ENCODE measurements around the gene DSCAM.

The DSCAM gene

DNA sequence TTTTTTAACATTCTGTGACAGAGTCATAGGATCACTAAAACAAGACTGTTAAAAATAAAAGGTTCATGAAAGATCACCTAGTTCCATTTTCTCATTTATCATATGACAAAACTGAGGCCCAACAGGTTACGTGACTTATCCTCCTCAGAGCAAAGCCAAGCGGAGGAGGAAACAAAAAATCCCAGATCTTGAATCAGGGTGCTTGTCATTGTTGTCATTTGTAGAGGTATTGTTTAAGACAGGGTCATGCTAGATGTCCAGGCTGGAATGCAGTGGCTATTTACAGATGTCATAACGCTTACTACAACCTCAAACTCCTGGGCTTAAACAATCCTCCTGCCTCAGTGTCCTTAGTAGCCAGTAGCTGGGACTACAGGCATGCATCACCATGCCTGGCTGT, 293.2 kb downstream of the DSCAM start:
- no peak for TF ChIP-seq SIN3A (IDR thresholded peaks at IDR 0.05; ENCODE audit: borderline replicate concordance, insufficient read depth, low read length)
- TF ChIP-seq FOXP2 (optimal IDR thresholded peaks at IDR 0.05; ENCODE audit: borderline replicate concordance, extremely low read depth, extremely low read length, insufficient read depth), result no peak
- TF ChIP-seq TAF1 (IDR thresholded peaks at IDR 0.05; ENCODE audit: borderline replicate concordance, insufficient read depth, low read length), result no peak
- no peak for TF ChIP-seq POLR2AphosphoS5 (IDR thresholded peaks at IDR 0.05; ENCODE audit: low read depth, low read length)
- no peak for TF ChIP-seq REST (IDR thresholded peaks at IDR 0.05; ENCODE audit: insufficient read depth in 1 of 2, low read depth in 2 of 2, low read length in 2 of 2)

DNA sequence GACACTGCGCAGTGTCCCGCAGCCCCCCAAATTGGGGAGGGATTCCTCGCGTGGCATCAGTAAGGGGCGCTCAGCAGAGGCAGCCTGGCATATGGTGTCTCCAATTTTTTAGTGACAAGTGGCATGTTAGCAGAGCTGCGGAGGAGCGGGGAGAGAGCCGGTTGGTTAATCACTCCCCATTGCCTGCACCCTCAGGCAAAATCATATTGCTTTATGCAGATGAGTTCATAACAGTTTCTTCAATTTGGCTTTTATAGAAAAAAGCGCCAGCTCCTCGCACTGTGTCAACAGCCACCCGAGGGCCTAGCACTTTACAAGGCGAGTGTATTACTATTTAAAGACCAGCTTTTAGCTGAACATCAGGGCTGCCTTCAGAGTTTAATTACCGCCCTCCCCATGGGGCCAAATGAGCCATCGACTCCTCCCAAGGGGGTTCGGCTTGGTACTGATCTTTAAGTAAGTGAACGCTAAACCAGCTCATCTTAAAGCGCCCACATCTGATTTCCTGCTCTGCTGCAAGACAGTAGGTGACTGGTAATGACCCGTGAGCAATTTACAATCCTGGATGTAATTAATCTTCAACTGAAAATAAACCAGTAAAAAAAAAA, 298.9 kb downstream of the DSCAM start:
- no peak for TF ChIP-seq REST (IDR thresholded peaks at IDR 0.05; ENCODE audit: insufficient read depth in 1 of 2, low read depth in 2 of 2, low read length in 2 of 2)
- no peak for TF ChIP-seq SIN3A (IDR thresholded peaks at IDR 0.05; ENCODE audit: borderline replicate concordance, insufficient read depth, low read length)
- TF ChIP-seq TAF1 (IDR thresholded peaks at IDR 0.05; ENCODE audit: borderline replicate concordance, insufficient read depth, low read length), result no peak
- no peak for TF ChIP-seq POLR2AphosphoS5 (IDR thresholded peaks at IDR 0.05; ENCODE audit: low read depth, low read length)

GRCh38 chr21:40546647-40547046, 300.3 kb downstream of the DSCAM start:
- TF ChIP-seq POLR2AphosphoS5 (IDR thresholded peaks at IDR 0.05; ENCODE audit: low read depth, low read length) (no peak), SIN3A (IDR thresholded peaks at IDR 0.05; ENCODE audit: borderline replicate concordance, insufficient read depth, low read length) (no peak), REST (IDR thresholded peaks at IDR 0.05; ENCODE audit: insufficient read depth in 1 of 2, low read depth in 2 of 2, low read length in 2 of 2) (no peak), FOXP2 (optimal IDR thresholded peaks at IDR 0.05; ENCODE audit: borderline replicate concordance, extremely low read depth, extremely low read length, insufficient read depth) (no peak), TAF1 (IDR thresholded peaks at IDR 0.05; ENCODE audit: borderline replicate concordance, insufficient read depth, low read length) (no peak)

GRCh38 chr21:40540216-40540615, 306.7 kb downstream of the DSCAM start:
- TF ChIP-seq TAF1 (IDR thresholded peaks at IDR 0.05; ENCODE audit: borderline replicate concordance, insufficient read depth, low read length), result no peak
- TF ChIP-seq SIN3A (IDR thresholded peaks at IDR 0.05; ENCODE audit: borderline replicate concordance, insufficient read depth, low read length), result no peak

- no peak for TF ChIP-seq POLR2AphosphoS5 (IDR thresholded peaks at IDR 0.05; ENCODE audit: low read depth, low read length)
- TF ChIP-seq SIN3A (IDR thresholded peaks at IDR 0.05; ENCODE audit: borderline replicate concordance, insufficient read depth, low read length), result no peak
- TF ChIP-seq REST (IDR thresholded peaks at IDR 0.05; ENCODE audit: insufficient read depth in 1 of 2, low read depth in 2 of 2, low read length in 2 of 2), result no peak
- TF ChIP-seq TAF1 (IDR thresholded peaks at IDR 0.05; ENCODE audit: borderline replicate concordance, insufficient read depth, low read length), result no peak
- TF ChIP-seq FOXP2 (optimal IDR thresholded peaks at IDR 0.05; ENCODE audit: borderline replicate concordance, extremely low read depth, extremely low read length, insufficient read depth), result no peak
These were observed 312.1 kb downstream of the DSCAM start for GRCh38 chr21:40534886-40535285.

Data from PFSK-1 (cell line).